Ovary (tissue), 9 donors: Measurements from ENCODE around the gene CHKB. TPM values are rescaled to one million over a fixed set of nuclear protein-coding genes. Genes with fewer than 3 reads are reported as not detected.
A peak's percentile ranks its signal among the peaks of the same experiment; 100 is the strongest.

Source experiments
- DNase-seq, 5 donors: peaks; one replicate each; pipeline ENCODE4 v3.0.0-alpha.2; 2019 to 2020
- H3K27ac ChIP-seq, 2 donors: fragments of 200-600 bp; one replicate each; pipeline versions ENCODE4 v1.5.1 to v1.8.0; 2019 to 2022
- H3K27me3 ChIP-seq: fragments of 200-600 bp; one replicate; pipeline ENCODE4 v1.8.0; 2022
- H3K36me3 ChIP-seq: fragments of 200-600 bp; sonication (generic); one replicate; pipeline ENCODE4 v1.5.1; 2019
- H3K4me1 ChIP-seq: one replicate; pipeline ENCODE4 v1.8.1; 2013; ENCODE audit warnings: mild to moderate bottlenecking, moderate library complexity; ENCODE audit not compliant: insufficient read depth
- H3K4me3 ChIP-seq: fragments of 200-600 bp; sonication (generic); one replicate; pipeline ENCODE4 v1.5.1; 2017
- H3K9me3 ChIP-seq, 2 donors: fragments of 200-600 bp in 1 of 2; sonication (generic) in 1 of 2; one replicate each; pipeline versions ENCODE4 v1.5.1 to v1.8.1; 2013 to 2019; ENCODE audit warnings: mild to moderate bottlenecking in 1 of 2, moderate library complexity in 1 of 2
- CTCF ChIP-seq, 3 donors: fragments of 450-650 bp in 2 of 3; fragments of 200-600 bp in 1 of 3; IDR thresholded peaks; one replicate each; pipeline versions ENCODE4 v1.5.1 to v1.8.0; 2016 to 2022; ENCODE audit warnings: antibody characterized with exemption in 3 of 3, mild to moderate bottlenecking in 1 of 3
- EP300 ChIP-seq: sonication (generic); formaldehyde crosslinking; IDR thresholded peaks from one replicate; pipeline ENCODE4 v1.6.1; 2017; ENCODE audit warnings: antibody characterized with exemption
- POLR2A ChIP-seq: fragments of 450-650 bp; IDR thresholded peaks from one replicate; pipeline ENCODE4 v1.6.1; 2017; ENCODE audit warnings: antibody characterized with exemption, mild to moderate bottlenecking, moderate library complexity
- WGBS, 3 donors: extraction: QIAGEN DNeasy Blood & Tissue Kit in 1 of 3; methylation state at CpG; one replicate each; pipeline versions ENCODE4 v1.1.5 to v1.1.7; 2013 to 2017; 5-methylcytosine and 5-hydroxymethylcytosine counted together
- intact Hi-C, 4 donors: fragments of 100-400 bp; cut with DNase I; formaldehyde crosslinking; loops; one replicate each; pipeline versions ENCODE4 v1.11.0 to v1.15.1; 2022 to 2023
- polyA plus RNA-seq, 2 donors: library from polyadenylated mRNA; stranded (reverse); fragments of 200-250 nt in 1 of 2; fragments of 350-450 nt in 1 of 2; fragmentation: Illumina TruSeq in 1 of 2; extraction: RNeasy Lipid Tissue Mini Kit (QIAGEN cat#74804) in 1 of 2; gene quantifications; one replicate each; pipeline ENCODE4 v1.2.3, GENCODE V29; 2013 to 2014
- total RNA-seq, 7 donors: library from RNA; depleted of rRNA in 2 of 7; stranded (reverse); fragments of >200 nt in 2 of 7; fragmentation: NEBNext Ultra II Directional in 3 of 7; extraction: Animal tissue kit (Norgen Biotek cat#: 25700) in 3 of 7; gene quantifications; one replicate each; pipeline versions ENCODE4 v1.1.0 to v1.2.4, GENCODE V29; 2016 to 2023
- donor health status: DM: no; HTN: no; CAD: no; lungs with moderate emphysema.
- donor health status: DM: no; HTN: no; CAD: no.
- donor health status: Bipolar disorder and iron deficiency.
- donor health status: DM: yes; HTN: yes; CAD: no.
- donor health status: DM: no; HTN: no; CAD: no.
- donor health status: DM: yes; HTN: yes; CAD: no.

The CHKB gene
- total and polyA plus RNA-seq, 9 donors: 34.9 to 73.2 (median 47.9) TPM

GRCh38 chr22:50584106-50585096, 1.8 kb upstream of the CHKB start:
- Histone ChIP-seq H3K4me1 (peaks cover 5% of the 10 kb centered on the region), H3K4me3 (no peak overlapping the region), H3K9me3 (no peaks in the 10 kb centered on the region), H3K27ac (no peak overlapping the region), H3K36me3 (no peaks in the 10 kb centered on the region), H3K27me3 (no peaks in the 10 kb centered on the region)
- WGBS, 3 donors: 91 to 93% (median 93%) methylated on average over 23 of the region's 23 CpGs
- intact Hi-C loops: no loop called here
- peak in 1 of 5 donors; percentile 15 for DNase-seq
- TF ChIP-seq POLR2A (no peak), EP300 (no peak), CTCF (IDR thresholded peaks at IDR 0.05) (no peak)

- WGBS, 3 donors: 4 to 5% (median 5%) methylated on average over 36 to 37 of the region's 37 CpGs
- H3K4me3 ChIP-seq: peak overlapping the region; percentile 86
- TF ChIP-seq POLR2A: no peak
- no peak for TF ChIP-seq EP300
- TF ChIP-seq CTCF (IDR thresholded peaks at IDR 0.05): no peak
- peak overlapping the region in 1 of 2 donors; percentile 94 for H3K27ac ChIP-seq
- H3K36me3 ChIP-seq: no peaks in the 10 kb centered on the region
- H3K9me3 ChIP-seq: no peaks in the 10 kb centered on the region
- no peak for DNase-seq
- intact Hi-C loops: no loop called here
- H3K4me1 ChIP-seq: peaks cover 8% of the 10 kb centered on the region
- no peaks in the 10 kb centered on the region for H3K27me3 ChIP-seq
Measured at GRCh38 chr22:50583294-50583861, 729 bp upstream of the CHKB start.

GRCh38 chr22:50581950-50582492, 628 bp downstream of the CHKB start:
- Histone ChIP-seq H3K9me3 (no peaks in the 10 kb centered on the region), H3K4me3 (peak overlapping the region; percentile 86), H3K4me1 (peaks cover 14% of the 10 kb centered on the region), H3K27ac (peak overlapping the region; percentile 59 to 94), H3K36me3 (no peaks in the 10 kb centered on the region), H3K27me3 (no peaks in the 10 kb centered on the region)
- TF ChIP-seq POLR2A (no peak), EP300 (no peak), CTCF (IDR thresholded peaks at IDR 0.05) (no peak)
- no peak for DNase-seq
- intact Hi-C loops: no loop called here
- WGBS, 3 donors: 7 to 18% (median 8%) methylated on average over 12 to 39 of the region's 39 CpGs

- Histone ChIP-seq H3K4me3 (peak overlapping the region; percentile 86), H3K27ac (peak overlapping the region in 1 of 2 donors; percentile 94), H3K36me3 (no peaks in the 10 kb centered on the region), H3K4me1 (peaks cover 14% of the 10 kb centered on the region), H3K27me3 (no peaks in the 10 kb centered on the region), H3K9me3 (no peaks in the 10 kb centered on the region)
- WGBS, 3 donors: 90 to 94% (median 92%) methylated on average over 22 of the region's 22 CpGs
- DNase-seq: peak in 1 of 5 donors; percentile 23
- TF ChIP-seq EP300: no peak
- intact Hi-C loops: no loop called here
Measured at GRCh38 chr22:50581031-50581949, 1.4 kb downstream of the CHKB start.
